HT-29 (cell line): ENCODE data around the gene CGB8. TPM values are rescaled to one million over a fixed set of nuclear protein-coding genes. Genes with fewer than 3 reads are reported as not detected.
"Not testable (repeated sequence)": the region's sequence is repeated elsewhere in the genome, so short reads cannot be mapped to it uniquely, and the experiment has no call there.

Experiments used
- DNase-seq: peaks from one replicate; pipeline ENCODE4 v3.0.0-alpha.2; 2015; ENCODE audit warnings: low spot score
- total RNA-seq: library from RNA; depleted of rRNA; stranded (reverse); fragments of >200 nt; shearing (Covaris generic); gene quantifications from 2 replicates; pipeline ENCODE4 v1.2.3, GENCODE V29; 2014

CGB8 gene
- total RNA-seq, 1 experiment from 2014 or later = not detected

GRCh38 chr19:49064768-49065611 is 16.1 kb upstream of the CGB8 start, which contains the start of gene NTF4:
Gene NTF4 (minus strand): TSS chr19:49064818. CDS start chr19:49061997, 2,821 bp downstream.
- peak; percentile 32 for DNase-seq

GRCh38 chr19:49064029-49064629 is 15.2 kb upstream of the CGB8 start:
- DNase-seq = peak; percentile 47

- no peak for DNase-seq
Measured at GRCh38 chr19:49061445-49061844, 12.5 kb upstream of the CGB8 start.

- no peak for DNase-seq
Measured at GRCh38 chr19:49061000-49061399, 12.1 kb upstream of the CGB8 start.

GRCh38 chr19:49059053-49059452 is 10.1 kb upstream of the CGB8 start:
- no peak for DNase-seq

- peak; percentile 28 for DNase-seq
Measured at GRCh38 chr19:49058562-49058961, 9.7 kb upstream of the CGB8 start.

- DNase-seq = peak; percentile 79
Measured at GRCh38 chr19:49057636-49058234, 8.8 kb upstream of the CGB8 start, which contains the start of gene CGB7. Gene CGB7 (minus strand): TSS chr19:49057749. CDS start chr19:49055375, 2,374 bp downstream.

- DNase-seq = not testable (repeated sequence)
Measured at GRCh38 chr19:49056902-49057596, 8.1 kb upstream of the CGB8 start.

GRCh38 chr19:49056101-49056901 is 7.4 kb upstream of the CGB8 start:
- DNase-seq = peak; percentile 69

GRCh38 chr19:49050376-49051033 is 1.6 kb upstream of the CGB8 start:
- DNase-seq = not testable (repeated sequence)

- DNase-seq = not testable (repeated sequence)
Measured at GRCh38 chr19:49049834-49050233, 923 bp upstream of the CGB8 start.

- DNase-seq = not testable (repeated sequence)
Measured at GRCh38 chr19:49043548-49043947, 5.4 kb downstream of the CGB8 start, which contains the start of gene CGB5. Gene CGB5 (plus strand): TSS chr19:49043848. CDS start chr19:49044210, 362 bp downstream.

- not testable (repeated sequence) for DNase-seq
Measured at GRCh38 chr19:49042666-49043065, 6.2 kb downstream of the CGB8 start.

- no peak for DNase-seq
Measured at GRCh38 chr19:49042177-49042576, 6.7 kb downstream of the CGB8 start.

GRCh38 chr19:49039736-49040135 is 9.2 kb downstream of the CGB8 start:
- not testable (repeated sequence) for DNase-seq

GRCh38 chr19:49038557-49039276 is 10.2 kb downstream of the CGB8 start:
- not testable (repeated sequence) for DNase-seq

GRCh38 chr19:49038111-49038510 is 10.8 kb downstream of the CGB8 start:
- not testable (repeated sequence) for DNase-seq

- DNase-seq = not testable (repeated sequence)
Measured at GRCh38 chr19:49036815-49037214, 12.1 kb downstream of the CGB8 start, which contains the start of gene CGB1. Gene CGB1 (minus strand): TSS chr19:49036895. CDS start chr19:49036711, 184 bp downstream.

- DNase-seq = not testable (repeated sequence)
Measured at GRCh38 chr19:49031642-49032301, 17.1 kb downstream of the CGB8 start, which contains the start of gene CGB2. Gene CGB2 (plus strand): TSS chr19:49031890. CDS start chr19:49032096, 206 bp downstream.
